Measurements from ENCODE around the gene RBM15B.
"Not testable (repeated sequence)": the region's sequence is repeated elsewhere in the genome, so short reads cannot be mapped to it uniquely, and the experiment has no call there.

RBM15B gene

DNA sequence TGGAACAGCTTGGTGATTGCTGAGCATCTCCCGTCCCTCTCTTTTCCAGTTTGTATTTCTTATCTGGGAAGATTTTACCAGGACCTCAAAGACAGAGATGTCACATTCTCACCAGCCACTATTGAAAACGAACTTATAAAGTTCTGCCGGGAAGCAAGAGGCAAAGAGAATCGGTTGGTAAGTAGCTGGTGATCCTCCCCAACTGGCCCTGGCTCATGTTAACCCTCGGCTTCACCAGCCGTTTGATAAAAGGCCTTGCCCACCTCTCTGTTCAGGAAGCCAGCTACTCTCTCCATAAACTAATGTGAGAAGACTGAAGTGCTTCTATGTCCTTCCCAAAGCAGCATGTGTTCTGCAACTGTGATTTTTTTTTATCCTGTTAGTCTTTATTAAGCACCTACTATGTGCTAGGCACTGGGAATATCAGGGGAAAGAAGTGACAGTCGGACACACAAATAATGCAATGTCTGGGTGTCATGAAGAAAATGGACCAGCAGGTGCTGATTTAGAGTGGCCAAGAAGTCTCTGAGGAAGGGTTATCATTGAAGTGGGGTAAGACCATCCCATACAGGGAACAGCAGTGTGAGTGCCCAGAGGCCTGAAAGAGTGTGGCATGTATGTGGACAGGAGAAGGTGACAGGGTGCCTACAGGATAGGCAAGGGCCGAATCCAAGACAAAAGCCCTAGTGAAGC is 4.8 kb upstream of the RBM15B start:
- TF ChIP-seq ZNF565 (CRISPR knock-in tag; conservative IDR thresholded peaks at IDR 0.05; ENCODE audit: low read depth) (no peak), ZNF8 (CRISPR knock-in tag; IDR thresholded peaks at IDR 0.05) (no peak), TCF4 (CRISPR knock-in tag; IDR thresholded peaks at IDR 0.05; ENCODE audit: borderline replicate concordance) (no peak), ZFP3 (CRISPR knock-in tag; IDR thresholded peaks at IDR 0.05) (no peak), RARB (CRISPR knock-in tag; IDR thresholded peaks at IDR 0.05) (no peak), ARNTL (CRISPR knock-in tag; IDR thresholded peaks at IDR 0.05; ENCODE audit: borderline replicate concordance, low read depth) (no peak), SNAI2 (CRISPR knock-in tag; IDR thresholded peaks at IDR 0.05) (no peak), ESRRG (CRISPR knock-in tag; IDR thresholded peaks at IDR 0.05) (no peak), OSR1 (CRISPR knock-in tag; IDR thresholded peaks at IDR 0.05) (no peak), PPARA (CRISPR knock-in tag; IDR thresholded peaks at IDR 0.05; ENCODE audit: borderline replicate concordance) (no peak), GLIS3 (CRISPR knock-in tag; IDR thresholded peaks at IDR 0.05) (no peak), ZNF70 (CRISPR knock-in tag; IDR thresholded peaks at IDR 0.05) (no peak), POU6F1 (CRISPR knock-in tag; IDR thresholded peaks at IDR 0.05; ENCODE audit: borderline replicate concordance, low read depth) (no peak), CSRNP3 (CRISPR knock-in tag; IDR thresholded peaks at IDR 0.05) (no peak)
- TF ChIP-seq, protein P1, sequence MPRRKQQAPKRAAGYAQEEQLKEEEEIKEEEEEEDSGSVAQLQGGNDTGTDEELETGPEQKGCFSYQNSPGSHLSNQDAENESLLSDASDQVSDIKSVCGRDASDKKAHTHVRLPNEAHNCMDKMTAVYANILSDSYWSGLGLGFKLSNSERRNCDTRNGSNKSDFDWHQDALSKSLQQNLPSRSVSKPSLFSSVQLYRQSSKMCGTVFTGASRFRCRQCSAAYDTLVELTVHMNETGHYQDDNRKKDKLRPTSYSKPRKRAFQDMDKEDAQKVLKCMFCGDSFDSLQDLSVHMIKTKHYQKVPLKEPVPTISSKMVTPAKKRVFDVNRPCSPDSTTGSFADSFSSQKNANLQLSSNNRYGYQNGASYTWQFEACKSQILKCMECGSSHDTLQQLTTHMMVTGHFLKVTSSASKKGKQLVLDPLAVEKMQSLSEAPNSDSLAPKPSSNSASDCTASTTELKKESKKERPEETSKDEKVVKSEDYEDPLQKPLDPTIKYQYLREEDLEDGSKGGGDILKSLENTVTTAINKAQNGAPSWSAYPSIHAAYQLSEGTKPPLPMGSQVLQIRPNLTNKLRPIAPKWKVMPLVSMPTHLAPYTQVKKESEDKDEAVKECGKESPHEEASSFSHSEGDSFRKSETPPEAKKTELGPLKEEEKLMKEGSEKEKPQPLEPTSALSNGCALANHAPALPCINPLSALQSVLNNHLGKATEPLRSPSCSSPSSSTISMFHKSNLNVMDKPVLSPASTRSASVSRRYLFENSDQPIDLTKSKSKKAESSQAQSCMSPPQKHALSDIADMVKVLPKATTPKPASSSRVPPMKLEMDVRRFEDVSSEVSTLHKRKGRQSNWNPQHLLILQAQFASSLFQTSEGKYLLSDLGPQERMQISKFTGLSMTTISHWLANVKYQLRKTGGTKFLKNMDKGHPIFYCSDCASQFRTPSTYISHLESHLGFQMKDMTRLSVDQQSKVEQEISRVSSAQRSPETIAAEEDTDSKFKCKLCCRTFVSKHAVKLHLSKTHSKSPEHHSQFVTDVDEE (CRISPR knock-in tag; IDR thresholded peaks at IDR 0.05), result no peak
- ATAC-seq, result no peak

- TF ChIP-seq OSR1 (CRISPR knock-in tag; IDR thresholded peaks at IDR 0.05), result no peak
- TF ChIP-seq ARNTL (CRISPR knock-in tag; IDR thresholded peaks at IDR 0.05; ENCODE audit: borderline replicate concordance, low read depth), result no peak
- no peak for TF ChIP-seq TCF4 (CRISPR knock-in tag; IDR thresholded peaks at IDR 0.05; ENCODE audit: borderline replicate concordance)
- no peak for TF ChIP-seq CSRNP3 (CRISPR knock-in tag; IDR thresholded peaks at IDR 0.05)
- no peak for TF ChIP-seq POU6F1 (CRISPR knock-in tag; IDR thresholded peaks at IDR 0.05; ENCODE audit: borderline replicate concordance, low read depth)
- ATAC-seq, result no peak
These were observed 4.2 kb upstream of the RBM15B start for GRCh38 chr3:51386852-51387229.

- ATAC-seq, result not testable (repeated sequence)
These were observed 3.8 kb upstream of the RBM15B start for GRCh38 chr3:51387281-51387680.

GRCh38 chr3:51388286-51389029 is 2.6 kb upstream of the RBM15B start:
- ATAC-seq, result no peak
- TF ChIP-seq ZNF70 (CRISPR knock-in tag; IDR thresholded peaks at IDR 0.05), result no peak
- TF ChIP-seq ZNF565 (CRISPR knock-in tag; conservative IDR thresholded peaks at IDR 0.05; ENCODE audit: low read depth), result no peak
- TF ChIP-seq ESRRG (CRISPR knock-in tag; IDR thresholded peaks at IDR 0.05), result no peak
- TF ChIP-seq ISL1 (CRISPR knock-in tag; IDR thresholded peaks at IDR 0.05), result no peak
- no peak for TF ChIP-seq GLIS3 (CRISPR knock-in tag; IDR thresholded peaks at IDR 0.05)
- no peak for TF ChIP-seq BACH2 (CRISPR knock-in tag; IDR thresholded peaks at IDR 0.05; ENCODE audit: borderline replicate concordance)
- TF ChIP-seq SNAI2 (CRISPR knock-in tag; IDR thresholded peaks at IDR 0.05), result no peak
- no peak for TF ChIP-seq TCF4 (CRISPR knock-in tag; IDR thresholded peaks at IDR 0.05; ENCODE audit: borderline replicate concordance)
- no peak for TF ChIP-seq ZNF8 (CRISPR knock-in tag; IDR thresholded peaks at IDR 0.05)
- TF ChIP-seq, protein P1 (CRISPR knock-in tag; IDR thresholded peaks at IDR 0.05), result no peak
- no peak for TF ChIP-seq ZFP3 (CRISPR knock-in tag; IDR thresholded peaks at IDR 0.05)
- no peak for TF ChIP-seq CSRNP3 (CRISPR knock-in tag; IDR thresholded peaks at IDR 0.05)
- no peak for TF ChIP-seq ZC3H10 (CRISPR knock-in tag; IDR thresholded peaks at IDR 0.05)
- no peak for TF ChIP-seq PPARA (CRISPR knock-in tag; IDR thresholded peaks at IDR 0.05; ENCODE audit: borderline replicate concordance)
